GM23338 (cell line): ENCODE results near the gene TNS3. TPM values are rescaled to one million over a fixed set of nuclear protein-coding genes. Genes with fewer than 3 reads are reported as not detected.

Source experiments
- ATAC-seq: fragments of 200-7000 bp; cut with Tn5 transposase; 3 replicates; pipeline ENCODE4 v1.9.1; 2020
- DNase-seq: peaks from one replicate; pipeline ENCODE4 v3.0.0-alpha.2; 2015; ENCODE audit warnings: low spot score
- H2AFZ ChIP-seq: fragments of 200-600 bp; sonication (generic); 2 replicates; pipeline ENCODE4 v1.8.0; 2016; ENCODE audit warnings: antibody characterized with exemption, mild to moderate bottlenecking, moderate library complexity
- H3F3A ChIP-seq: fragments of 200-600 bp; sonication (generic); replicated peaks from 2 replicates; pipeline ENCODE4 v1.8.0; 2017; ENCODE audit warnings: antibody characterized with exemption, mixed run types, low read depth
- H3K27ac ChIP-seq: fragments of 200-600 bp; sonication (generic); 2 replicates; pipeline ENCODE4 v1.6.1; 2016; ENCODE audit warnings: low read depth
- H3K27me3 ChIP-seq: fragments of 200-600 bp; sonication (generic); 2 replicates; pipeline ENCODE4 v1.8.0; 2016; ENCODE audit warnings: mild to moderate bottlenecking, mixed run types, moderate library complexity; ENCODE audit not compliant: insufficient read depth
- H3K36me3 ChIP-seq: fragments of 200-600 bp; sonication (generic); 2 replicates; pipeline ENCODE4 v1.8.0; 2016; ENCODE audit warnings: mild to moderate bottlenecking; ENCODE audit not compliant: insufficient read depth
- H3K4me1 ChIP-seq: fragments of 200-600 bp; sonication (generic); 2 replicates; pipeline ENCODE4 v1.8.0; 2016; ENCODE audit warnings: mild to moderate bottlenecking, moderate library complexity; ENCODE audit not compliant: insufficient read depth
- H3K4me2 ChIP-seq: fragments of 200-600 bp; sonication (generic); 2 replicates; pipeline ENCODE4 v1.7.1; 2017; ENCODE audit warnings: mixed run types
- H3K4me3 ChIP-seq: fragments of 200-600 bp; sonication (generic); 2 replicates; pipeline ENCODE4 v1.6.1; 2016; ENCODE audit warnings: mixed run types
- H3K79me2 ChIP-seq: fragments of 200-600 bp; sonication (generic); replicated peaks from 2 replicates; pipeline ENCODE4 v1.8.0; 2017; ENCODE audit warnings: mild to moderate bottlenecking; ENCODE audit not compliant: insufficient read depth
- H3K9me2 ChIP-seq: fragments of 200-600 bp; sonication (generic); 2 replicates; pipeline ENCODE4 v1.8.0; 2017; ENCODE audit not compliant: insufficient read depth
- H4K20me1 ChIP-seq: fragments of 200-600 bp; sonication (generic); replicated peaks from 2 replicates; pipeline ENCODE4 v1.8.0; 2017; ENCODE audit warnings: mild to moderate bottlenecking; ENCODE audit not compliant: insufficient read depth
- H3K27ac Mint-ChIP-seq: 2 replicates; pipeline ENCODE4 v1.8.0; 2020; ENCODE audit warnings: inconsistent platforms, mild to moderate bottlenecking, moderate library complexity, mixed read lengths
- H3K27me3 Mint-ChIP-seq: 3 replicates; pipeline ENCODE4 v1.8.0; 2022; ENCODE audit warnings: low read depth, mild to moderate bottlenecking, moderate library complexity, mixed read lengths, inconsistent platforms; ENCODE audit not compliant: insufficient read depth, poor library complexity
- H3K36me3 Mint-ChIP-seq: 3 replicates; pipeline ENCODE4 v1.8.0; 2021; ENCODE audit warnings: low read depth, mild to moderate bottlenecking, inconsistent platforms, moderate library complexity, mixed read lengths
- H3K4me1 Mint-ChIP-seq: 3 replicates; pipeline ENCODE4 v1.8.0; 2020; ENCODE audit warnings: mild to moderate bottlenecking, inconsistent platforms, mixed read lengths
- H3K4me3 Mint-ChIP-seq: 3 replicates; pipeline ENCODE4 v1.8.0; 2021; ENCODE audit warnings: moderate library complexity, mild to moderate bottlenecking, inconsistent platforms, mixed read lengths
- H3K9me3 Mint-ChIP-seq: 3 replicates; pipeline ENCODE4 v1.8.0; 2020; ENCODE audit warnings: moderate library complexity, mild to moderate bottlenecking, inconsistent platforms, mixed read lengths
- CREB1 ChIP-seq: fragments of 250-450 bp; sonication (Bioruptor Pico); IDR thresholded peaks from 2 replicates; pipeline ENCODE4 v1.5.0; 2020; ENCODE audit warnings: low read depth, mild to moderate bottlenecking, moderate library complexity
- CTCF ChIP-seq, 2 experiments: fragments of 200-600 bp in 1 of 2; sonication (generic) in 1 of 2; conservative IDR thresholded peaks; 2 replicates each; pipeline versions ENCODE4 v1.5.1 to v1.6.1; 2016 to 2017; ENCODE audit warnings: antibody characterized with exemption in 2 of 2, low read depth in 2 of 2, mild to moderate bottlenecking in 2 of 2, moderate library complexity in 1 of 2
- ETS1 ChIP-seq: IDR thresholded peaks from 2 replicates; pipeline ENCODE4 v1.6.1; 2016; ENCODE audit warnings: antibody characterized with exemption
- EZH2 ChIP-seq: fragments of 200-600 bp; sonication (generic); IDR thresholded peaks from one replicate; pipeline ENCODE4 v1.8.0; 2017; ENCODE audit warnings: antibody characterized with exemption, mild to moderate bottlenecking, low read depth; ENCODE audit not compliant: unreplicated experiment
- JUNB ChIP-seq: IDR thresholded peaks from one replicate; pipeline ENCODE4 v1.6.1; 2016; ENCODE audit warnings: antibody characterized with exemption; ENCODE audit not compliant: unreplicated experiment
- NANOG ChIP-seq: IDR thresholded peaks from 2 replicates; pipeline ENCODE4 v1.6.1; 2016; ENCODE audit warnings: antibody characterized with exemption, borderline replicate concordance
- POLR2AphosphoS5 ChIP-seq: IDR thresholded peaks from 2 replicates; pipeline ENCODE4 v1.6.1; 2016; ENCODE audit warnings: antibody characterized with exemption, low read depth
- REST ChIP-seq: IDR thresholded peaks from one replicate; pipeline ENCODE4 v1.6.1; 2018; ENCODE audit warnings: antibody characterized with exemption; ENCODE audit not compliant: unreplicated experiment
- polyA plus RNA-seq: library from polyadenylated mRNA; unstranded; fragments of >200 nt; fragmentation: Nextera tagmentation; extraction: Ambion mirVana; gene quantifications from 2 replicates; pipeline ENCODE4 v1.2.1, GENCODE V29; 2016
- total RNA-seq: library from RNA; depleted of rRNA; stranded (reverse); fragments of >200 nt; shearing (Covaris generic); gene quantifications from 2 replicates; pipeline ENCODE4 v1.2.3, GENCODE V29; 2014

Gene TNS3
- total and polyA plus RNA-seq, 2 experiments from 2014 or later, result 6.2 to 28.7 TPM

- Mint-ChIP-seq H3K9me3 (no peaks in the 10 kb centered on the region), H3K4me3 (no peak overlapping the region), H3K27ac (no peak overlapping the region), H3K36me3 (peaks cover 14% of the 10 kb centered on the region; the same call in 2 of the 3 replicates), H3K27me3 (peaks cover 6% of the 10 kb centered on the region), H3K4me1 (peaks cover 27% of the 10 kb centered on the region)
- Histone ChIP-seq H3F3A (0 out of 2 replicates have a peak, but pooled peaks cover 3% of the 10 kb centered on the region), H3K9me2 (0 out of 2 replicates have a peak, but pooled peaks cover 3% of the 10 kb centered on the region), H3K4me1 (peaks cover 25% of the 10 kb centered on the region), H4K20me1 (peaks cover 4% of the 10 kb centered on the region), H3K79me2 (peaks cover 41% of the 10 kb centered on the region), H3K27me3 (no peaks in the 10 kb centered on the region), H3K4me3 (no peak overlapping the region), H3K4me2 (no peak overlapping the region), H2AFZ (no peak overlapping the region), H3K27ac (no peak overlapping the region), H3K36me3 (no peaks in the 10 kb centered on the region)
- DNase-seq (no peak), ATAC-seq (no peak)
- no peak for TF ChIP-seq NANOG
- no peak for TF ChIP-seq ETS1
- TF ChIP-seq JUNB, result no peak
Measured at GRCh38 chr7:47553309-47553708, 28.6 kb downstream of the TNS3 start.

- Histone ChIP-seq H3K27me3 (no peaks in the 10 kb centered on the region), H2AFZ (no peak overlapping the region), H3F3A (0 out of 2 replicates have a peak, but pooled peaks cover 3% of the 10 kb centered on the region), H3K4me1 (peaks cover 20% of the 10 kb centered on the region), H3K4me2 (no peak overlapping the region), H3K27ac (peak overlapping the region; percentile 14; the same call in 1 of the 2 replicates), H3K9me2 (0 out of 2 replicates have a peak, but pooled peaks cover 3% of the 10 kb centered on the region), H3K4me3 (no peak overlapping the region), H3K36me3 (no peaks in the 10 kb centered on the region), H3K79me2 (peaks cover 41% of the 10 kb centered on the region), H4K20me1 (peaks cover 4% of the 10 kb centered on the region)
- no peak overlapping the region for H3K27ac Mint-ChIP-seq
- ATAC-seq (no peak), DNase-seq (no peak)
- H3K9me3 Mint-ChIP-seq, result no peaks in the 10 kb centered on the region
- peaks cover 14% of the 10 kb centered on the region; the same call in 2 of the 3 replicates for H3K36me3 Mint-ChIP-seq
- peaks cover 22% of the 10 kb centered on the region for H3K4me1 Mint-ChIP-seq
- H3K4me3 Mint-ChIP-seq, result no peak overlapping the region
- TF ChIP-seq ETS1, result no peak
- TF ChIP-seq POLR2AphosphoS5, result no peak
- H3K27me3 Mint-ChIP-seq, result peaks cover 6% of the 10 kb centered on the region
Measured at GRCh38 chr7:47552621-47553020, 29.3 kb downstream of the TNS3 start.

- H3K36me3 ChIP-seq, result no peaks in the 10 kb centered on the region
- no peak overlapping the region; the same call in 1 of the 2 replicates for H3K27ac ChIP-seq
- no peak overlapping the region for H3K4me3 ChIP-seq
- peaks cover 19% of the 10 kb centered on the region for H3K4me1 Mint-ChIP-seq
- H3F3A ChIP-seq, result 0 out of 2 replicates have a peak, but pooled peaks cover 3% of the 10 kb centered on the region
- ATAC-seq (no peak), DNase-seq (no peak)
- no peaks in the 10 kb centered on the region for H3K27me3 ChIP-seq
- peaks cover 14% of the 10 kb centered on the region; the same call in 2 of the 3 replicates for H3K36me3 Mint-ChIP-seq
- peaks cover 35% of the 10 kb centered on the region for H3K79me2 ChIP-seq
- H3K9me2 ChIP-seq, result 0 out of 2 replicates have a peak, but pooled peaks cover 3% of the 10 kb centered on the region
- no peak overlapping the region for H2AFZ ChIP-seq
- peaks cover 20% of the 10 kb centered on the region for H3K4me1 ChIP-seq
- no peak overlapping the region for H3K27ac Mint-ChIP-seq
- no peak overlapping the region for H3K4me2 ChIP-seq
- peaks cover 9% of the 10 kb centered on the region for H3K27me3 Mint-ChIP-seq
- no peak overlapping the region for H3K4me3 Mint-ChIP-seq
- no peaks in the 10 kb centered on the region for H3K9me3 Mint-ChIP-seq
- peaks cover 4% of the 10 kb centered on the region for H4K20me1 ChIP-seq
- no peak for TF ChIP-seq CTCF (conservative IDR thresholded peaks at IDR 0.05; ENCODE audit: low read depth in 2 of 2)
- TF ChIP-seq CREB1, result no peak
- no peak for TF ChIP-seq EZH2
- TF ChIP-seq REST, result no peak
- TF ChIP-seq ETS1, result no peak
- no peak for TF ChIP-seq JUNB
Measured at GRCh38 chr7:47551668-47552440, 30.1 kb downstream of the TNS3 start.
